GM18858 (cell line): ENCODE data around the gene TMUB1.
"Not testable (repeated sequence)": the region's sequence is repeated elsewhere in the genome, so short reads cannot be mapped to it uniquely, and the experiment has no call there.

Experiments used
- ATAC-seq: cut with Tn5 transposase; IDR thresholded peaks from one replicate; pipeline ENCODE4 v1.9.1; 2021; ENCODE audit not compliant: unreplicated experiment

TMUB1 gene

DNA sequence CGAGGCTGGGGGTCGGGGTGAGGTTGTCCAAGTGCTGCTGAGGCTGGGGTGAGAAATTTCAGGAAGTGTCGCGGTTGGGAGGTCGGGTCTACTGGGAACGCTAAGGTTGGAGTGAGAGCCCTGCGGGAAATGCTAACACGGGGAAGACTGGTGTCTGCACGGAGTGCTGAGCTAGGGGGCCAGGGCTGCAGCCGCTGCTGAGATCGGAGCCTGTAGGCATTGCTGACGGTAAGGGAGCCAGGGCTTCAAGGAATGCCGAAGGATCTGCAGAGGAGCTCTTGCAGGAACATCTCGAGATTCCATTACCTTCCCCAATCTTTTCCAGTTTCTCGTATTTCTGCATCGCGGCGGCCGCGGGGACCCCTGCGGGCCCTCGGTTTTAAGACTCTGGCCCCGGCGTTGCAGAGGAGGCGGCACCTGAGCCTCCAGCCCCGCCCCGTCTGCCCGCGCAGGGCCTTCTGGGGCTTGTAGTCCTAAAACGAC, 25.7 kb downstream of the TMUB1 start, which contains the start of gene CDK5:
Gene CDK5, minus strand, starts transcription at position 392 of the 483 bp plus-strand sequence. Its CDS starts 49 bp downstream, at position 343.
- peak; percentile 11 for ATAC-seq

- ATAC-seq = no peak
Measured at GRCh38 chr7:151056666-151057505, 26.4 kb downstream of the TMUB1 start.

DNA sequence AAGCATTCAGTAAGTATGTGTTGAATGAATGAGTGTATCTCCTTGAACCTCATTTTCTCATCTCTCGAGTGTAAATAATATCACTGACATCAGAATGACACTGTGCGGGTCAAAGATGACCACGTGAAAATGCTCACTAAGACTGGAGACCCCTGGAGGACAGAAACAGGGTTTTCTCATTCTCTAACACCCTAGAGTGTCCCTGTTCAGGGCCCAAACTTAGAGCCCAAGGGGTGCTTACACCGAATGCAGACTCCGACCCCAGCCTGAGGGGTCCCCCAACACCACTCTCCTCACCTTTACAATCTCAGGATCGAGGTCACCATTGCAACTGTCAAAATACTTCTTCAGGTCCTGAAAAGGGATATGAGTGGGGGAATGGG, 27.0 kb downstream of the TMUB1 start:
- ATAC-seq = no peak

GRCh38 chr7:151053751-151054150, 29.5 kb downstream of the TMUB1 start:
- ATAC-seq = no peak

DNA sequence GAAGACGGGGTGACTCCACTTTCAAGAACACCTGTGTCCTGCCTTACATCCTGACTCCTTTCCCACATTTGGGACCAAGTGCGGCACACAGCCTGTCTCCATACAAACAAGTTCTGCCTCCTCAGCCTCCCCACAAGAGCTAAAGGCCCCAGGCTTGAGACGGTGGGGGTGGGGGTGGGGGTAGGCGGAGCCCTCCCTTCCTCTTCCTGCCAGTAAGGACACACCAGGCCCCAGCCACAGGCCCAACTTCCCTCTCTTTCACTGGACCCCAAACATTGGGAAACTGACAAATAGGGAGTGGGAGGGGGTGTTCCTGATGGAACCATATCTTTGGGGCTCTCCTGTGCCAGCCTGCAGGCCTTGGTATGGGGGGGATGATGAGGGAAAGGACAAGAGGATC, 30.2 kb downstream of the TMUB1 start:
- ATAC-seq = no peak

- no peak for ATAC-seq
Measured at GRCh38 chr7:151051108-151051507, 32.2 kb downstream of the TMUB1 start.

DNA sequence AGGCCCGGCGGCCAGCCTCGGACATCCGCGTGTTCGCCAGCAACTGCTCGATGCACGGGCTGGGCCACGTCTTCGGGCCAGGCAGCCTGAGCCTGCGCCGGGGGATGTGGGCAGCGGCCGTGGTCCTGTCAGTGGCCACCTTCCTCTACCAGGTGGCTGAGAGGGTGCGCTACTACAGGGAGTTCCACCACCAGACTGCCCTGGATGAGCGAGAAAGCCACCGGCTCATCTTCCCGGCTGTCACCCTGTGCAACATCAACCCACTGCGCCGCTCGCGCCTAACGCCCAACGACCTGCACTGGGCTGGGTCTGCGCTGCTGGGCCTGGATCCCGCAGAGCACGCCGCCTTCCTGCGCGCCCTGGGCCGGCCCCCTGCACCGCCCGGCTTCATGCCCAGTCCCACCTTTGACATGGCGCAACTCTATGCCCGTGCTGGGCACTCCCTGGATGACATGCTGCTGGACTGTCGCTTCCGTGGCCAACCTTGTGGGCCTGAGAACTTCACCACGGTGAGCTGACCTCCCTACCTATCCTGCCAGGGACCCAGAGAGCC, 34.3 kb downstream of the TMUB1 start:
- ATAC-seq = no peak

DNA sequence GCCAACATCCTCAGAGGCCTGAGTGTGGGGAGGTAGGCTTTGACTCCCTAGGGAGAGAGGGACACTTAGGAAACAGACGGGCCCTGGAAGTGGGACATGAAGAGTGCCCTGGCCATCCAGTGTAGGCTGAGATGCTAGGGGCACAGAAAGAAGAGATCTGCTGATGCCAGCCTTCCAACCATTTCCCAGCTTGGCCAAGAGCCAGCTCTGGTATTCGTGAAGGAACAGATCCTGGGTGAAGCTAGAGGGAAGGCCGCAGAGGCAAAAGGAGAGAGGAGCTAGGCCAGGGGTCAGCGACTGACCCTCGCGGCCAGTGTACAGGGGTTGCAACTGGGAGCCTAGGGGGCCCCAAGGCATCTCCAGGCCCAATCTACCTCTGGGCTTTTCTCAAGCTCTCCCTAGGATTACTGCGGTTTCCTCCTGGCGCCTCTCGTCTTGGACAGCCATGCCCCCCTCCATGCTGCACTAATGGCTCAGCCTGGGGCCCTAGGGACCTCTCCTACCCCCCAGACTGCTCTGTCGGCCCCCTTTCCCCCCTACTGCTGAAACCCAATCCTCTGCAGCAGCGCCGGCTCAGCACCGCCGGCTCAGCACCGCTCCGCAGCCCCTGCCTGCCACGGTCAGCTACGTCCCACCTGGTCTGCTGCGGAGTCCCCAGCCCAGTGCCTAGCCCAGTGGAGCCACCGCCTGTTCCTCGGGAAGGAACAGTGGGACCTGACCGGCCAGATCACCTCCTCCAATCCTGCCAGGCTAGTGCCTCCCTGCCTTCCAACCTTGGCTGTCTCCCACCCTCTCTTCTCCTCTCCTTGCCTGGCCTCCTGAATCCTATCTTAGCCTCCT, 35.1 kb downstream of the TMUB1 start, which contains the start of gene ASIC3:
Gene ASIC3, plus strand, starts transcription at position 556 of the 840 bp plus-strand sequence. CDS start 355 bp downstream, outside the sequence.
- no peak for ATAC-seq

DNA sequence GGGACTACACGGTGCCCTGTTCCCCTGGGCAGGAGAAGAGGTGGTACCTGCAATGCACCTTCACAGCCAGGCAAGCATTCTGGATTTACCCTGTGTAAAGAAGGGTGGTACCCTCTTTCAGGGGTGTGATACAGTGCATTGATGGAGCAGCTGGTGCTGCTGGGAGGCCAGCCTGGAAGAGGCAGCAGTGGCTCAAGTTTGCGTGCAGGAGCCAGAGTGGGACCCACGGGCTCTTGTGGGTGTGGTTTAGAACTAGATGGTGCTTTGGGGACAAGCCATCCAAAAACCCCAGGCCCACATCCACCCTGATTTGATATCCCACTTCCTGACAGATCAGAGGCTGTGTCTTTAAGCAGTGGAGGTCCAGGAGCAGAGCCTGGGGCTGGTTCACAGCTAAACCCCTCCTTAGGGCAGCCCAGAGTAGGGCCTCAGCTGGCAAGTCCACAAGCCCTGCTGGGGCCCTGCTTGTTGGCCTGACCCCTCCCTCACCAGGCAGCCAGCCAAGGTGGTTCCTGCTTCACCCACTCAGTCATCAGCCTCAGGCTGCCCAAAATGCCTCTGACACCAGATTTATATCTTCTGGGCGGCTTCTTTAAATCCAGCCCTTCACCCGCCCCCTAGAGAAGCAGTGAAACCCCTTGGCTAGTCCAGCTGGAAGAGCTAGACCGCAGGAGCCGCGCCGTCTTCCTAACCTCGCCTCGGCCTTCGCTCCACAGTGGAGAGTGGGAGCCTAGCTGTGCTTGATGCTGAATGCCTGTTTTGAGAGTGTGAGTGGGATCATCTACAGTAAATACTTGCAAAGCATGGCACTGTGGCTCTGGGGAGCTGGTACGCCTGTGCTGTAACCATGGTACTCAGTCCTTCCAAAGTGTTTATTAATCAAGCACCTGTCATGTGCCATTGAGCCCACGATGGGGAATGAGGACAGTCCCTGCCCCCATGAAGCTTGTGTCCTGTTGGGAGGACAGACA, 36.4 kb downstream of the TMUB1 start:
- no peak for ATAC-seq

- ATAC-seq = no peak
Measured at GRCh38 chr7:151045967-151046366, 37.3 kb downstream of the TMUB1 start.

GRCh38 chr7:151045262-151045661, 38.0 kb downstream of the TMUB1 start:
- no peak for ATAC-seq

- ATAC-seq = no peak
Measured at GRCh38 chr7:151043959-151044358, 39.3 kb downstream of the TMUB1 start.

- ATAC-seq = not testable (repeated sequence)
Measured at GRCh38 chr7:151043449-151043848, 39.8 kb downstream of the TMUB1 start.

DNA sequence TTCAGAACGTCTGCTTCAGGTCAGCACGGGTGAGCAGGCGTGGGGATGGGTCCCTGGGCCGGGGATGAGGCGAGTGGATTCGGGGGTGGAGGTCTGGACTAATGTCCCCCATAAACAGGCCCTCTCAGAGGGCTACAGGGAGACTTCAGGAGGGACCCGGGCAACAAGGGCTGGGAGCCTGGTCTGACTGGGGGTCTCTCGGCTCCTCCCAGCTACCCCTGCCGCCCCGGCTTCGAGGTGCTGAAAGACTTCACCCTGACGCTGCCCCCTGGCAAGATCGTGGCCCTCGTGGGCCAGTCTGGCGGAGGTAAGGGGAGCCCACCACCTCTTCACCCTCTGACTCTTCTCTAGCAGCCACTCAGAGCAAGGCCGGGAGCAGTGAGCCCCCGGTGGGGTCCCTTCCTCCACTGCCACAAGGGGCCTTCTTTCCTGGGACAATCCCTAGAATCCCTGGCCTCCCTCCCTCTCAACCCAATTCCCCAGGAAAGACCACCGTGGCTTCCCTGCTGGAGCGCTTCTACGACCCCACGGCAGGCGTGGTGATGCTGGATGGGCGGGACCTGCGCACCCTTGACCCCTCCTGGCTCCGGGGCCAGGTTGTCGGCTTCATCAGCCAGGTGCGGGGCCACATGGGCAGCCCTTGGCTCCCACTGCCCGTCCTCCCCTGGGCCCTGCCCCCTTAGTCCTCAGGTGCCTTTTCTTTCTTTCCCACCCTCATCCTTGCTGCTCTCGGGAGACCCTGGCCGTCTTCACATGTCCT, 42.5 kb downstream of the TMUB1 start:
- ATAC-seq = no peak

GRCh38 chr7:151039850-151040548, 43.3 kb downstream of the TMUB1 start:
- no peak for ATAC-seq

- ATAC-seq = no peak
Measured at GRCh38 chr7:151038951-151039849, 44.1 kb downstream of the TMUB1 start.

DNA sequence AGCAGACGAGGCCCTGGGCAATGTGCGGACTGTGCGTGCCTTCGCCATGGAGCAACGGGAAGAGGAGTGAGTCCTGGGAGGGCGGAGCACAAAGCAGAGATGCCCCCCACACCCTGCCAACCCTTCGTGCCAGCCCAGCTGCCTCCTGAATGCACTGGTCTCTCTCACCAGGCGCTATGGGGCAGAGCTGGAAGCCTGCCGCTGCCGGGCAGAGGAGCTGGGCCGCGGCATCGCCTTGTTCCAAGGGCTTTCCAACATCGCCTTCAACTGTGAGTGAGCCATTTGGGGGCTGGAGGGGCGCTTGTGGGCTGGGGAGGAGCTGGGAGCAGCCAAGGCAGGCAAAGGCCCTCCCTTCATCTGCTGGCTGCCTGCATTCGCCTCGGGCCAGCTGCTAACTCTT, 47.4 kb downstream of the TMUB1 start:
- no peak for ATAC-seq
